ENCODE results near the gene RAB33B.
"Not testable (repeated sequence)": the region's sequence is repeated elsewhere in the genome, so short reads cannot be mapped to it uniquely, and the experiment has no call there.

RAB33B gene

GRCh38 chr4:139453041-139453370, 915 bp upstream of the RAB33B start:
- H3K9ac ChIP-seq (ENCODE audit: low read depth, low read length) = peak overlapping the region; percentile 93
- no peaks in the 10 kb centered on the region for H3K9me3 ChIP-seq (ENCODE audit: control insufficient read depth, insufficient read depth, low read length)
- peaks cover 13% of the 10 kb centered on the region for H3K4me1 ChIP-seq (ENCODE audit: insufficient read depth, low read length)
- H3K36me3 ChIP-seq (ENCODE audit: insufficient read depth, low read length) = no peaks in the 10 kb centered on the region

GRCh38 chr4:139453371-139454110, 380 bp upstream of the RAB33B start:
- H3K4me1 ChIP-seq (ENCODE audit: insufficient read depth, low read length) = peaks cover 13% of the 10 kb centered on the region
- peak overlapping the region; percentile 93 for H3K9ac ChIP-seq (ENCODE audit: low read depth, low read length)
- no peaks in the 10 kb centered on the region for H3K9me3 ChIP-seq (ENCODE audit: control insufficient read depth, insufficient read depth, low read length)
- no peaks in the 10 kb centered on the region for H3K36me3 ChIP-seq (ENCODE audit: insufficient read depth, low read length)

GRCh38 chr4:139455126-139455538, 1.2 kb downstream of the RAB33B start:
- H3K4me1 ChIP-seq (ENCODE audit: insufficient read depth, low read length) = peaks cover 22% of the 10 kb centered on the region
- peak overlapping the region; percentile 93; the same call in 1 of the 2 replicates for H3K9ac ChIP-seq (ENCODE audit: low read depth, low read length)
- no peaks in the 10 kb centered on the region for H3K36me3 ChIP-seq (ENCODE audit: insufficient read depth, low read length)

GRCh38 chr4:139457318-139457717, 3.4 kb downstream of the RAB33B start:
- H3K4me1 ChIP-seq (ENCODE audit: insufficient read depth, low read length) = peaks cover 34% of the 10 kb centered on the region

More at GRCh38 chr4:139455126-139455538, 1.2 kb downstream of the RAB33B start:
- no peaks in the 10 kb centered on the region for H3K9me3 ChIP-seq (ENCODE audit: control insufficient read depth, insufficient read depth, low read length)

GRCh38 chr4:139458543-139458942, 4.6 kb downstream of the RAB33B start:
- Histone ChIP-seq H3K4me1 (ENCODE audit: insufficient read depth, low read length) (peaks cover 34% of the 10 kb centered on the region), H3K36me3 (ENCODE audit: insufficient read depth, low read length) (no peaks in the 10 kb centered on the region), H3K9me3 (ENCODE audit: control insufficient read depth, insufficient read depth, low read length) (no peaks in the 10 kb centered on the region), H3K9ac (ENCODE audit: low read depth, low read length) (no peak overlapping the region)

More at GRCh38 chr4:139457318-139457717, 3.4 kb downstream of the RAB33B start:
- Histone ChIP-seq H3K9ac (ENCODE audit: low read depth, low read length) (no peak overlapping the region), H3K36me3 (ENCODE audit: insufficient read depth, low read length) (no peaks in the 10 kb centered on the region), H3K9me3 (ENCODE audit: control insufficient read depth, insufficient read depth, low read length) (no peaks in the 10 kb centered on the region)

GRCh38 chr4:139458999-139459398, 5.1 kb downstream of the RAB33B start:
- Histone ChIP-seq H3K4me1 (ENCODE audit: insufficient read depth, low read length) (peaks cover 34% of the 10 kb centered on the region), H3K36me3 (ENCODE audit: insufficient read depth, low read length) (no peaks in the 10 kb centered on the region), H3K9me3 (ENCODE audit: control insufficient read depth, insufficient read depth, low read length) (no peaks in the 10 kb centered on the region), H3K9ac (ENCODE audit: low read depth, low read length) (no peak overlapping the region)

- Histone ChIP-seq H3K9me3 (ENCODE audit: control insufficient read depth, insufficient read depth, low read length) (no peaks in the 10 kb centered on the region), H3K36me3 (ENCODE audit: insufficient read depth, low read length) (no peaks in the 10 kb centered on the region), H3K9ac (ENCODE audit: low read depth, low read length) (peak overlapping the region; percentile 16; the same call in 1 of the 2 replicates), H3K4me1 (ENCODE audit: insufficient read depth, low read length) (peaks cover 33% of the 10 kb centered on the region)
These were observed 6.6 kb downstream of the RAB33B start for GRCh38 chr4:139460565-139460964.

- peak overlapping the region; percentile 16; the same call in 1 of the 2 replicates for H3K9ac ChIP-seq (ENCODE audit: low read depth, low read length)
- peaks cover 28% of the 10 kb centered on the region for H3K4me1 ChIP-seq (ENCODE audit: insufficient read depth, low read length)
- no peaks in the 10 kb centered on the region for H3K9me3 ChIP-seq (ENCODE audit: control insufficient read depth, insufficient read depth, low read length)
- no peaks in the 10 kb centered on the region for H3K36me3 ChIP-seq (ENCODE audit: insufficient read depth, low read length)
These were observed 7.2 kb downstream of the RAB33B start for GRCh38 chr4:139461022-139461628.

- H3K9me3 ChIP-seq (ENCODE audit: control insufficient read depth, insufficient read depth, low read length); H3K36me3 ChIP-seq (ENCODE audit: insufficient read depth, low read length); H3K9ac ChIP-seq (ENCODE audit: low read depth, low read length): not testable (repeated sequence)
- H3K4me1 ChIP-seq (ENCODE audit: insufficient read depth, low read length) = peaks cover 17% of the 10 kb centered on the region
These were observed 10.6 kb downstream of the RAB33B start for GRCh38 chr4:139464512-139464911.

GRCh38 chr4:139465922-139466321, 12.0 kb downstream of the RAB33B start:
- no peaks in the 10 kb centered on the region for H3K36me3 ChIP-seq (ENCODE audit: insufficient read depth, low read length)
- peaks cover 5% of the 10 kb centered on the region; the same call in 1 of the 2 replicates for H3K9me3 ChIP-seq (ENCODE audit: control insufficient read depth, insufficient read depth, low read length)
- peaks cover 6% of the 10 kb centered on the region for H3K4me1 ChIP-seq (ENCODE audit: insufficient read depth, low read length)
- H3K9ac ChIP-seq (ENCODE audit: low read depth, low read length) = no peak overlapping the region

- not testable (repeated sequence) for H3K4me1 ChIP-seq (ENCODE audit: insufficient read depth, low read length); H3K9ac ChIP-seq (ENCODE audit: low read depth, low read length); H3K9me3 ChIP-seq (ENCODE audit: control insufficient read depth, insufficient read depth, low read length)
These were observed 14.8 kb downstream of the RAB33B start for GRCh38 chr4:139468756-139469155.

GRCh38 chr4:139469216-139469615, 15.3 kb downstream of the RAB33B start:
- peaks cover 5% of the 10 kb centered on the region; the same call in 1 of the 2 replicates for H3K9me3 ChIP-seq (ENCODE audit: control insufficient read depth, insufficient read depth, low read length)
- no peaks in the 10 kb centered on the region for H3K36me3 ChIP-seq (ENCODE audit: insufficient read depth, low read length)
- H3K9ac ChIP-seq (ENCODE audit: low read depth, low read length) = no peak overlapping the region
- no peaks in the 10 kb centered on the region for H3K4me1 ChIP-seq (ENCODE audit: insufficient read depth, low read length)

More at GRCh38 chr4:139468756-139469155, 14.8 kb downstream of the RAB33B start:
- H3K36me3 ChIP-seq (ENCODE audit: insufficient read depth, low read length) = not testable (repeated sequence)

- peaks cover 5% of the 10 kb centered on the region; the same call in 1 of the 2 replicates for H3K9me3 ChIP-seq (ENCODE audit: control insufficient read depth, insufficient read depth, low read length)
- no peaks in the 10 kb centered on the region for H3K36me3 ChIP-seq (ENCODE audit: insufficient read depth, low read length)
- no peak overlapping the region for H3K9ac ChIP-seq (ENCODE audit: low read depth, low read length)
- no peaks in the 10 kb centered on the region for H3K4me1 ChIP-seq (ENCODE audit: insufficient read depth, low read length)
These were observed 15.9 kb downstream of the RAB33B start for GRCh38 chr4:139469869-139470268.

GRCh38 chr4:139470295-139470694, 16.4 kb downstream of the RAB33B start:
- Histone ChIP-seq H3K9me3 (ENCODE audit: control insufficient read depth, insufficient read depth, low read length) (peaks cover 5% of the 10 kb centered on the region; the same call in 1 of the 2 replicates), H3K9ac (ENCODE audit: low read depth, low read length) (no peak overlapping the region), H3K4me1 (ENCODE audit: insufficient read depth, low read length) (no peaks in the 10 kb centered on the region), H3K36me3 (ENCODE audit: insufficient read depth, low read length) (no peaks in the 10 kb centered on the region)
